Keratinocyte (primary cell): Measurements from ENCODE around the gene UBQLN1. TPM values are rescaled to one million over a fixed set of nuclear protein-coding genes. Genes with fewer than 3 reads are reported as not detected.

ENCODE experiments used
- DNase-seq: peaks from one replicate; pipeline ENCODE4 v3.0.0-alpha.2; 2011; ENCODE audit warnings: low read depth, missing footprints, low spot score
- FAIRE-seq: peaks from 2 replicates; lab custom pipeline; 2011; peaks lifted over from hg19 to GRCh38; lab: Jason Lieb, UNC
- H2AFZ ChIP-seq: 2 replicates; pipeline ENCODE4 v1.6.0; 2012; ENCODE audit warnings: low read length, control low read depth, inconsistent platforms; ENCODE audit not compliant: control insufficient read depth
- H3K27ac ChIP-seq: 2 replicates; pipeline ENCODE4 v1.5.1; 2011; ENCODE audit warnings: low read length; ENCODE audit not compliant: control insufficient read depth, insufficient read depth
- H3K27me3 ChIP-seq: 3 replicates; pipeline ENCODE4 v1.6.0; 2011; ENCODE audit warnings: low read length; ENCODE audit not compliant: control insufficient read depth, insufficient read depth; ENCODE audit errors: extremely low read depth
- H3K36me3 ChIP-seq, 2 experiments: 2 replicates in 1 of 2; 3 replicates in 1 of 2; pipeline ENCODE4 v1.5.1; 2011; ENCODE audit warnings: low read length in 2 of 2, mild to moderate bottlenecking in 1 of 2; ENCODE audit not compliant: control insufficient read depth in 2 of 2, insufficient read depth in 2 of 2; ENCODE audit errors: extremely low read depth in 1 of 2
- H3K4me1 ChIP-seq: 3 replicates; pipeline ENCODE4 v1.5.1; 2011; ENCODE audit warnings: low read length; ENCODE audit not compliant: control insufficient read depth, insufficient read depth; ENCODE audit errors: extremely low read depth
- H3K4me2 ChIP-seq: 3 replicates; pipeline ENCODE4 v1.6.0; 2011; ENCODE audit warnings: low read depth, low read length; ENCODE audit not compliant: control insufficient read depth, insufficient read depth; ENCODE audit errors: extremely low read depth
- H3K4me3 ChIP-seq, 3 experiments: fragments of 200-600 bp in 1 of 3; sonication (generic) in 1 of 3; 2 replicates in 2 of 3; 3 replicates in 1 of 3; pipeline ENCODE4 v1.5.1; 2011 to 2016; ENCODE audit warnings: low read length in 3 of 3, mild to moderate bottlenecking in 3 of 3, control low read depth in 2 of 3, inconsistent platforms in 1 of 3, low read depth in 1 of 3, mixed read lengths in 1 of 3, mixed run types in 1 of 3, moderate library complexity in 1 of 3; ENCODE audit not compliant: control insufficient read depth in 2 of 3, insufficient read depth in 2 of 3; ENCODE audit errors: extremely low read depth in 1 of 3
- H3K79me2 ChIP-seq: 2 replicates; pipeline ENCODE4 v1.6.0; 2012; ENCODE audit warnings: low read length; ENCODE audit not compliant: control insufficient read depth, insufficient read depth
- H3K9ac ChIP-seq: 3 replicates; pipeline ENCODE4 v1.6.0; 2011; ENCODE audit warnings: low read length; ENCODE audit not compliant: control insufficient read depth, insufficient read depth; ENCODE audit errors: extremely low read depth
- H3K9me1 ChIP-seq: 3 replicates; pipeline ENCODE4 v1.6.0; 2011; ENCODE audit warnings: low read length; ENCODE audit not compliant: control insufficient read depth, insufficient read depth; ENCODE audit errors: extremely low read depth
- H3K9me3 ChIP-seq: 2 replicates; pipeline ENCODE4 v1.5.1; 2012; ENCODE audit warnings: low read depth, low read length; ENCODE audit not compliant: control insufficient read depth
- H4K20me1 ChIP-seq: 3 replicates; pipeline ENCODE4 v1.6.0; 2011; ENCODE audit warnings: low read length; ENCODE audit not compliant: control insufficient read depth, insufficient read depth; ENCODE audit errors: extremely low read depth
- EZH2 ChIP-seq: IDR thresholded peaks from one replicate; pipeline ENCODE4 v1.6.1; 2012; ENCODE audit warnings: inconsistent platforms, mild to moderate bottlenecking, low read length, moderate library complexity
- dilution Hi-C: fragments of 300-500 bp; cut with MboI; formaldehyde crosslinking; loops from one replicate; pipeline ENCODE4 v1.7.0; 2020; ENCODE audit warnings: low sequenced_read_pairs; ENCODE audit not compliant: extremely low pct_ligation_motif_present
- polyA plus RNA-seq, 5 experiments: library from polyadenylated mRNA; depleted of rRNA in 3 of 5; stranded (reverse) in 3 of 5; stranded (forward) in 1 of 5; unstranded in 1 of 5; fragments of >200 nt; gene quantifications; 1 replicate in 1 of 5; 2 replicates in 3 of 5; 3 replicates in 1 of 5; pipeline versions ENCODE4 v1.2.1 to v1.2.3, GENCODE V29; 2011 to 2012; ENCODE audit warnings: missing spikeins in 2 of 5, low read depth in 1 of 5, low replicate concordance in 1 of 5
- TF ChIP-seq, protein P1 (sequence below), 3 experiments: IDR thresholded peaks in 1 of 3; conservative IDR thresholded peaks in 1 of 3; optimal IDR thresholded peaks in 1 of 3; 2 replicates in 2 of 3; 3 replicates in 1 of 3; pipeline versions ENCODE3 to v1.5.1; 2011; ENCODE audit warnings: low read length in 3 of 3, mild to moderate bottlenecking in 3 of 3, moderate library complexity in 2 of 3, control low read depth in 1 of 3, inconsistent platforms in 1 of 3; ENCODE audit not compliant: insufficient read depth in 2 of 3; ENCODE audit errors: extremely low read depth in 1 of 3

Gene UBQLN1
- polyA plus RNA-seq, 1 donor (not counting 4 experiments of a cell fraction or from before 2014, with no cell fraction given) = 145 TPM

DNA sequence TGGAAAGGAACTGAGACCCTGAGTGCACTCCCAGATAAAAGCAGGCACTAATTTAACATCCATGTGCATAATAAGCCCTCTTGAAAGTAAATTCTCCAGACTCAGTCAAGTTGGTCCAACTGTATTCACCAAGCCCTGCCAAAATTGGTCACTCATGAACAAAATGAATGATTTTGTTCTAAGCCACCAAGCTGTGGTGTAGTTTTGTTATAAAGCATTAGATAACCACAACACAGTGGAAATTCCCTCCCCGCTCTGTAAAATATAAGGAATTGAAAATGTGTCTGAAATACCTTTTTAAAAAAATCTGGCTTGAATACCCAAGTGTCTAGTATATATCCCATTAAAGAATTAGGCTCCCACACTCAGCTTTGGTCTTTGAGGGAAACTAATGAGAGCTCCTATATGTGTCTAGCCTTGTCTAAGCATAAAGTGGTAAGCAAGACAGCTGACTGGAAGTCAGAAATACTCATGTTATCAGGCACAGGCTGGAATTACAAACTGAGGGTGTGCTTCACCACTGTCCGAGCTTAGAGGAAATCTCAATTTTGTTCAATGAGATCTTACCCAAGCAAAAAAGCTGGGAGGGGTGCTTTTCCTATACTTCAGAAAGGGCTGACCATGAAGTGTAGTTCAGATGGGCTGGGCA lies 51.6 kb downstream of the UBQLN1 start:
- Histone ChIP-seq H2AFZ (no peak overlapping the region), H4K20me1 (no peaks in the 10 kb centered on the region), H3K4me2 (no peak overlapping the region), H3K4me3 (no peak overlapping the region), H3K4me1 (no peaks in the 10 kb centered on the region), H3K27ac (no peak overlapping the region), H3K27me3 (no peaks in the 10 kb centered on the region), H3K9me1 (no peaks in the 10 kb centered on the region), H3K9me3 (no peaks in the 10 kb centered on the region), H3K9ac (no peak overlapping the region), H3K36me3 (peaks cover 21 to 22% of the 10 kb centered on the region in 2 experiments), H3K79me2 (no peaks in the 10 kb centered on the region)
- dilution Hi-C loops = no loop called here
- TF ChIP-seq EZH2 = no peak
- DNase-seq (no peak), FAIRE-seq (no peak)

- Histone ChIP-seq H3K36me3 (peaks cover 17 to 22% of the 10 kb centered on the region in 2 experiments), H3K4me3 (no peak overlapping the region)
Measured at GRCh38 chr9:83655433-83655832, 52.3 kb downstream of the UBQLN1 start.

More at GRCh38 chr9:83655433-83655832, 52.3 kb downstream of the UBQLN1 start:
- Histone ChIP-seq H3K9me1 (no peaks in the 10 kb centered on the region), H2AFZ (no peak overlapping the region), H3K27ac (no peak overlapping the region), H3K9ac (no peak overlapping the region), H3K4me2 (no peak overlapping the region), H3K27me3 (no peaks in the 10 kb centered on the region), H3K79me2 (no peaks in the 10 kb centered on the region), H4K20me1 (no peaks in the 10 kb centered on the region), H3K9me3 (no peaks in the 10 kb centered on the region), H3K4me1 (no peaks in the 10 kb centered on the region)
- dilution Hi-C loops = no loop called here
- FAIRE-seq = no peak
- DNase-seq = no peak
- TF ChIP-seq, protein P1, sequence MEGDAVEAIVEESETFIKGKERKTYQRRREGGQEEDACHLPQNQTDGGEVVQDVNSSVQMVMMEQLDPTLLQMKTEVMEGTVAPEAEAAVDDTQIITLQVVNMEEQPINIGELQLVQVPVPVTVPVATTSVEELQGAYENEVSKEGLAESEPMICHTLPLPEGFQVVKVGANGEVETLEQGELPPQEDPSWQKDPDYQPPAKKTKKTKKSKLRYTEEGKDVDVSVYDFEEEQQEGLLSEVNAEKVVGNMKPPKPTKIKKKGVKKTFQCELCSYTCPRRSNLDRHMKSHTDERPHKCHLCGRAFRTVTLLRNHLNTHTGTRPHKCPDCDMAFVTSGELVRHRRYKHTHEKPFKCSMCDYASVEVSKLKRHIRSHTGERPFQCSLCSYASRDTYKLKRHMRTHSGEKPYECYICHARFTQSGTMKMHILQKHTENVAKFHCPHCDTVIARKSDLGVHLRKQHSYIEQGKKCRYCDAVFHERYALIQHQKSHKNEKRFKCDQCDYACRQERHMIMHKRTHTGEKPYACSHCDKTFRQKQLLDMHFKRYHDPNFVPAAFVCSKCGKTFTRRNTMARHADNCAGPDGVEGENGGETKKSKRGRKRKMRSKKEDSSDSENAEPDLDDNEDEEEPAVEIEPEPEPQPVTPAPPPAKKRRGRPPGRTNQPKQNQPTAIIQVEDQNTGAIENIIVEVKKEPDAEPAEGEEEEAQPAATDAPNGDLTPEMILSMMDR (optimal IDR thresholded peaks at IDR 0.05 in 1 of 3, IDR thresholded peaks at IDR 0.05 in 1 of 3, conservative IDR thresholded peaks at IDR 0.05 in 1 of 3; ENCODE audit: extremely low read depth in 1 of 3, insufficient read depth in 2 of 3, low read length in 3 of 3) = no peak
- no peak for TF ChIP-seq EZH2
